Measurements from ENCODE around the gene SLC15A3.

DNA sequence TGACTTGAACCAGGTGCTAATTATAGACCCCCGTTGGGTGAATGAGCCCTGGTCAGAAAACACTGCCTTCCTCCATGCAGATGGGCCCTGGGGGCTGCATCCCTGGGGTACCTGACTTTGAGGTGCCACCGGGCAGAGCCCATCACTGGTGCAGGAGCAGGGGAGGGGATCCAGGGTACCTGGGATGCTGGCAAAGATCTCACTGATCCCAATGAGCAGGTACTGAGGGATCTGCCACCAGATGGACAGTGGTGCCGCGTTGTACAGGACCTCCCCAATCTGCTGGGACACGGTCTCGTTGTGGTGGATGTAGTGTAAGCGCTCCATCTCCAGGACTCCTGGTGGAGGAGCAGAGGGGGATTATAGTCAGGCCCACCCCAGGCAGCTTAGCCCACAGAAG, 12.7 kb downstream of the SLC15A3 start:
- TF ChIP-seq, protein P1, sequence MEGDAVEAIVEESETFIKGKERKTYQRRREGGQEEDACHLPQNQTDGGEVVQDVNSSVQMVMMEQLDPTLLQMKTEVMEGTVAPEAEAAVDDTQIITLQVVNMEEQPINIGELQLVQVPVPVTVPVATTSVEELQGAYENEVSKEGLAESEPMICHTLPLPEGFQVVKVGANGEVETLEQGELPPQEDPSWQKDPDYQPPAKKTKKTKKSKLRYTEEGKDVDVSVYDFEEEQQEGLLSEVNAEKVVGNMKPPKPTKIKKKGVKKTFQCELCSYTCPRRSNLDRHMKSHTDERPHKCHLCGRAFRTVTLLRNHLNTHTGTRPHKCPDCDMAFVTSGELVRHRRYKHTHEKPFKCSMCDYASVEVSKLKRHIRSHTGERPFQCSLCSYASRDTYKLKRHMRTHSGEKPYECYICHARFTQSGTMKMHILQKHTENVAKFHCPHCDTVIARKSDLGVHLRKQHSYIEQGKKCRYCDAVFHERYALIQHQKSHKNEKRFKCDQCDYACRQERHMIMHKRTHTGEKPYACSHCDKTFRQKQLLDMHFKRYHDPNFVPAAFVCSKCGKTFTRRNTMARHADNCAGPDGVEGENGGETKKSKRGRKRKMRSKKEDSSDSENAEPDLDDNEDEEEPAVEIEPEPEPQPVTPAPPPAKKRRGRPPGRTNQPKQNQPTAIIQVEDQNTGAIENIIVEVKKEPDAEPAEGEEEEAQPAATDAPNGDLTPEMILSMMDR (IDR thresholded peaks at IDR 0.05), result no peak
- no peak for TF ChIP-seq POLR2A (IDR thresholded peaks at IDR 0.05)
